Stomach (tissue), 4 donors: ENCODE data around the gene TP63.

ENCODE experiments used
- EP300 ChIP-seq: sonication (generic); formaldehyde crosslinking; IDR thresholded peaks from one replicate; pipeline ENCODE4 v1.6.1; 2017; ENCODE audit warnings: antibody characterized with exemption
- POLR2A ChIP-seq, 4 donors: fragments of 450-650 bp; IDR thresholded peaks; one replicate each; pipeline ENCODE4 v1.6.1; 2016; ENCODE audit warnings: antibody characterized with exemption in 4 of 4, control low read depth in 2 of 4, mild to moderate bottlenecking in 1 of 4, moderate library complexity in 1 of 4
- POLR2AphosphoS5 ChIP-seq, 3 donors: sonication (generic); formaldehyde crosslinking; IDR thresholded peaks; one replicate each; pipeline ENCODE4 v1.6.1; 2016; ENCODE audit warnings: antibody characterized with exemption in 3 of 3
- TF ChIP-seq, protein P1 (sequence below), 7 experiments: fragments of 450-650 bp in 4 of 7; fragments of 200-600 bp in 3 of 7; sonication (generic) in 3 of 7; IDR thresholded peaks; one replicate each; pipeline ENCODE4 v1.5.1; 2016 to 2019; ENCODE audit warnings: antibody characterized with exemption in 7 of 7, control low read depth in 2 of 7, mild to moderate bottlenecking in 1 of 7

DNA sequence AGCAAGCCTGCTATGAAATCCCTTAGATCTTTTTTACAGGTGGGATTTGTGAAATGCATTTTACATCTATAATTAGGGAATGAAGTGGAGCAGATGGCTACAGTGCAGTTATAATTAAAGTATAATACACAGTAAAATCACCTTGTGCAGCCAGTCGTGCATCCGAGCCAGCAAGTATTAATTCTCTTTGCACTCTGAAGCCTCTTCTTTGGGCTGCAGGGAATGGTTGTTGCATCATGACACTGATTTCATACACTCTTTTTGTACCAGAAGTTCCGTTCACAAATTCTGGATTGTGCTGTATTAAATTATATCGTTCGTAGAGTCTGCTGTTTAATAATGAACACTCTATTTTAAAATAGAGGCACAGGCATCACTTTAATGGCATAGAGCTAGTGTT is 28.7 kb upstream of the TP63 start:
- TF ChIP-seq, protein P1, sequence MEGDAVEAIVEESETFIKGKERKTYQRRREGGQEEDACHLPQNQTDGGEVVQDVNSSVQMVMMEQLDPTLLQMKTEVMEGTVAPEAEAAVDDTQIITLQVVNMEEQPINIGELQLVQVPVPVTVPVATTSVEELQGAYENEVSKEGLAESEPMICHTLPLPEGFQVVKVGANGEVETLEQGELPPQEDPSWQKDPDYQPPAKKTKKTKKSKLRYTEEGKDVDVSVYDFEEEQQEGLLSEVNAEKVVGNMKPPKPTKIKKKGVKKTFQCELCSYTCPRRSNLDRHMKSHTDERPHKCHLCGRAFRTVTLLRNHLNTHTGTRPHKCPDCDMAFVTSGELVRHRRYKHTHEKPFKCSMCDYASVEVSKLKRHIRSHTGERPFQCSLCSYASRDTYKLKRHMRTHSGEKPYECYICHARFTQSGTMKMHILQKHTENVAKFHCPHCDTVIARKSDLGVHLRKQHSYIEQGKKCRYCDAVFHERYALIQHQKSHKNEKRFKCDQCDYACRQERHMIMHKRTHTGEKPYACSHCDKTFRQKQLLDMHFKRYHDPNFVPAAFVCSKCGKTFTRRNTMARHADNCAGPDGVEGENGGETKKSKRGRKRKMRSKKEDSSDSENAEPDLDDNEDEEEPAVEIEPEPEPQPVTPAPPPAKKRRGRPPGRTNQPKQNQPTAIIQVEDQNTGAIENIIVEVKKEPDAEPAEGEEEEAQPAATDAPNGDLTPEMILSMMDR (IDR thresholded peaks at IDR 0.05) = no peak
- TF ChIP-seq POLR2AphosphoS5 (IDR thresholded peaks at IDR 0.05) (no peak), POLR2A (IDR thresholded peaks at IDR 0.05) (no peak), EP300 (no peak)
